K562 (cell line): ENCODE measurements around the gene NMUR1. TPM values are rescaled to one million over a fixed set of nuclear protein-coding genes. Genes with fewer than 3 reads are reported as not detected.

Source experiments
- BHLHE40 ChIP-seq: IDR thresholded peaks from 2 replicates; pipeline ENCODE4 v1.6.1; 2011; ENCODE audit warnings: low read length, improper control_type of control experiment
- GABPB2 ChIP-seq: fragments of 250-450 bp; sonication (Bioruptor Pico); conservative IDR thresholded peaks from 2 replicates; pipeline ENCODE4 v1.5.1; 2021; ENCODE audit warnings: mild to moderate bottlenecking
- HDAC1 ChIP-seq, 2 experiments: fragments of 450-650 bp; IDR thresholded peaks; 2 replicates each; pipeline ENCODE4 v1.6.1; 2016 to 2017; ENCODE audit warnings: inconsistent platforms in 1 of 2, mild to moderate bottlenecking in 1 of 2, moderate library complexity in 1 of 2
- HNRNPLL ChIP-seq: fragments of 200-400 bp; formaldehyde crosslinking; IDR thresholded peaks from 2 replicates; pipeline ENCODE4 v1.6.1; 2017; ENCODE audit warnings: low read length, low read depth, mild to moderate bottlenecking; ENCODE audit not compliant: poor library complexity, severe bottlenecking
- KLF1 ChIP-seq: fragments of 450-650 bp; IDR thresholded peaks from 2 replicates; pipeline ENCODE4 v1.6.1; 2016; ENCODE audit warnings: missing genetic modification characterization, missing compliant biosample characterization
- POLR2H ChIP-seq: IDR thresholded peaks from 2 replicates; pipeline ENCODE4 v1.6.1; 2016; ENCODE audit warnings: missing genetic modification characterization, low read depth, mild to moderate bottlenecking, control low read depth, missing compliant biosample characterization, moderate library complexity
- TCF3 ChIP-seq: sonication (generic); formaldehyde crosslinking; IDR thresholded peaks from 2 replicates; pipeline ENCODE4 v1.4.0; 2020; ENCODE audit warnings: mild to moderate bottlenecking, missing genetic modification reagents
- ZNF143 ChIP-seq: sonication (generic); formaldehyde crosslinking; IDR thresholded peaks from 2 replicates; pipeline ENCODE4 v1.9.0; 2022; ENCODE audit warnings: mild to moderate bottlenecking, missing genetic modification reagents
- polyA plus RNA-seq, 8 experiments: library from polyadenylated mRNA; depleted of rRNA in 4 of 8; stranded (reverse) in 5 of 8; unstranded in 3 of 8; fragments of >200 nt; fragmentation: Nextera tagmentation in 2 of 8; fragmentation: Illumina TruSeq in 1 of 8; extraction: Ambion mirVana in 2 of 8; extraction: Trizol in 1 of 8; gene quantifications; 2 replicates each; pipeline versions ENCODE4 v1.2.1 to v1.2.3, GENCODE V29; 2011 to 2014; ENCODE audit warnings: inconsistent platforms in 1 of 8, missing spikeins in 1 of 8
- total RNA-seq, 7 experiments: library from RNA; depleted of rRNA in 6 of 7; stranded (reverse); fragments of >200 nt in 6 of 7; fragmentation: Illumina TruSeq in 2 of 7; extraction: Trizol in 2 of 7; gene quantifications; 2 replicates each; pipeline versions ENCODE4 v1.2.1 to v1.2.3, GENCODE V29; 2011 to 2021; ENCODE audit warnings: low replicate concordance in 1 of 7
- TF ChIP-seq, protein P1 (sequence below): sonication (generic); formaldehyde crosslinking; IDR thresholded peaks from 2 replicates; pipeline ENCODE4 v1.8.1; 2023; ENCODE audit warnings: mild to moderate bottlenecking, missing genetic modification reagents, moderate library complexity
- TF ChIP-seq, protein P2 (sequence below): fragments of 450-650 bp; IDR thresholded peaks from 2 replicates; pipeline ENCODE4 v1.6.1; 2016; ENCODE audit warnings: mild to moderate bottlenecking, moderate library complexity
- TF ChIP-seq, protein P3 (sequence below): fragments of 200-400 bp; formaldehyde crosslinking; IDR thresholded peaks from 2 replicates; pipeline ENCODE4 v1.6.1; 2017; ENCODE audit warnings: mild to moderate bottlenecking, low read depth, low read length, moderate library complexity

Gene NMUR1
- total and polyA plus RNA-seq, 9 of the 15 experiments (the other 6 are each of a cell fraction or from before 2014, with no cell fraction given) = 0.01 to 0.27 (median 0.15) TPM

DNA sequence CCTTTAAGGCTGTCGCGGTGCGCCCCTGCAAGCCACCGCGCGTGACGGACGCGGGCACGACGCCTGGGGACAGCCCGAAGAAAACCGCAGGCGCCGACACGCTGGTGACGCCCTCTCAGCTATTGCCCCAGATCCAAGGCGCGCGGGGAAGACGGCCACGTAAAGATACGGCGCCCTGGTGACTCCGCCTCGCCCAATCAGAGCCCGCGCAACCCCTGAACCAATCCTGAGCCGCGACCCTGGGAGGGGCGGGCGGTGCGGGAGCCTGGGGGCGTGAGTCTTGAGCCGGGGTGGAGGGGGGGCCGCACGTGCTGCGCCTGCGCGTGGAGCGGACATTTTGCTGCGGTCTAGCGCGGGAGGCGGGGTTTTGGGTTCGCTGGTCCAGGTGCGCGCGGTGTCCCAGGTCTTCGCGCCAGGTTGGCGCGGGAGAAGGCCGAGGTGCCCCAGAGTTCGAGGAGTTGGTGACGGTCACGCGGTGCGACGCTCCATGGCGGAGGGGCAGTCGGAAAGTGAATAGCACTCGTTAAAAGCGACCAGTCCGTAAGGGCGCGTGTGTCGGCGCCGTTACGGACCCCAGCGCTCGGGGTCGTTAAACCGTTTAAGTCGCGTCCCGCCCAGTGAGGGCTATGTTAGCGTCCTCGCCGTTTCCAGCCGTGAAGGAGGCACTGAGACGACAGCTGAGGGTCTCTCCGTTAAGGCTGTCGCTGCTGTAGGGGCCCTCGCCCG is 15.9 kb downstream of the NMUR1 start (continued):
- TF ChIP-seq, protein P1, sequence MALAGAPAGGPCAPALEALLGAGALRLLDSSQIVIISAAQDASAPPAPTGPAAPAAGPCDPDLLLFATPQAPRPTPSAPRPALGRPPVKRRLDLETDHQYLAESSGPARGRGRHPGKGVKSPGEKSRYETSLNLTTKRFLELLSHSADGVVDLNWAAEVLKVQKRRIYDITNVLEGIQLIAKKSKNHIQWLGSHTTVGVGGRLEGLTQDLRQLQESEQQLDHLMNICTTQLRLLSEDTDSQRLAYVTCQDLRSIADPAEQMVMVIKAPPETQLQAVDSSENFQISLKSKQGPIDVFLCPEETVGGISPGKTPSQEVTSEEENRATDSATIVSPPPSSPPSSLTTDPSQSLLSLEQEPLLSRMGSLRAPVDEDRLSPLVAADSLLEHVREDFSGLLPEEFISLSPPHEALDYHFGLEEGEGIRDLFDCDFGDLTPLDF (CRISPR knock-in tag) = 0 out of 2 replicates have a peak, but pooled peaks have one; percentile 23
- TF ChIP-seq GABPB2 (CRISPR knock-in tag) = 0 out of 2 replicates have a peak, but pooled peaks have one; percentile 31
- TF ChIP-seq KLF1 (tag) = no peak
- peak; percentile 70 for TF ChIP-seq HNRNPLL
- TF ChIP-seq BHLHE40 = peak; percentile 91
- TF ChIP-seq ZNF143 (CRISPR knock-in tag) = peak; percentile 15; the same call in 1 of the 2 replicates
- TF ChIP-seq POLR2H (tag) = peak; percentile 42
- peak in 1 of 2 experiments; percentile 64; a peak in 2 of 4 replicates for TF ChIP-seq HDAC1 (IDR thresholded peaks at IDR 0.05)
- TF ChIP-seq, protein P2, sequence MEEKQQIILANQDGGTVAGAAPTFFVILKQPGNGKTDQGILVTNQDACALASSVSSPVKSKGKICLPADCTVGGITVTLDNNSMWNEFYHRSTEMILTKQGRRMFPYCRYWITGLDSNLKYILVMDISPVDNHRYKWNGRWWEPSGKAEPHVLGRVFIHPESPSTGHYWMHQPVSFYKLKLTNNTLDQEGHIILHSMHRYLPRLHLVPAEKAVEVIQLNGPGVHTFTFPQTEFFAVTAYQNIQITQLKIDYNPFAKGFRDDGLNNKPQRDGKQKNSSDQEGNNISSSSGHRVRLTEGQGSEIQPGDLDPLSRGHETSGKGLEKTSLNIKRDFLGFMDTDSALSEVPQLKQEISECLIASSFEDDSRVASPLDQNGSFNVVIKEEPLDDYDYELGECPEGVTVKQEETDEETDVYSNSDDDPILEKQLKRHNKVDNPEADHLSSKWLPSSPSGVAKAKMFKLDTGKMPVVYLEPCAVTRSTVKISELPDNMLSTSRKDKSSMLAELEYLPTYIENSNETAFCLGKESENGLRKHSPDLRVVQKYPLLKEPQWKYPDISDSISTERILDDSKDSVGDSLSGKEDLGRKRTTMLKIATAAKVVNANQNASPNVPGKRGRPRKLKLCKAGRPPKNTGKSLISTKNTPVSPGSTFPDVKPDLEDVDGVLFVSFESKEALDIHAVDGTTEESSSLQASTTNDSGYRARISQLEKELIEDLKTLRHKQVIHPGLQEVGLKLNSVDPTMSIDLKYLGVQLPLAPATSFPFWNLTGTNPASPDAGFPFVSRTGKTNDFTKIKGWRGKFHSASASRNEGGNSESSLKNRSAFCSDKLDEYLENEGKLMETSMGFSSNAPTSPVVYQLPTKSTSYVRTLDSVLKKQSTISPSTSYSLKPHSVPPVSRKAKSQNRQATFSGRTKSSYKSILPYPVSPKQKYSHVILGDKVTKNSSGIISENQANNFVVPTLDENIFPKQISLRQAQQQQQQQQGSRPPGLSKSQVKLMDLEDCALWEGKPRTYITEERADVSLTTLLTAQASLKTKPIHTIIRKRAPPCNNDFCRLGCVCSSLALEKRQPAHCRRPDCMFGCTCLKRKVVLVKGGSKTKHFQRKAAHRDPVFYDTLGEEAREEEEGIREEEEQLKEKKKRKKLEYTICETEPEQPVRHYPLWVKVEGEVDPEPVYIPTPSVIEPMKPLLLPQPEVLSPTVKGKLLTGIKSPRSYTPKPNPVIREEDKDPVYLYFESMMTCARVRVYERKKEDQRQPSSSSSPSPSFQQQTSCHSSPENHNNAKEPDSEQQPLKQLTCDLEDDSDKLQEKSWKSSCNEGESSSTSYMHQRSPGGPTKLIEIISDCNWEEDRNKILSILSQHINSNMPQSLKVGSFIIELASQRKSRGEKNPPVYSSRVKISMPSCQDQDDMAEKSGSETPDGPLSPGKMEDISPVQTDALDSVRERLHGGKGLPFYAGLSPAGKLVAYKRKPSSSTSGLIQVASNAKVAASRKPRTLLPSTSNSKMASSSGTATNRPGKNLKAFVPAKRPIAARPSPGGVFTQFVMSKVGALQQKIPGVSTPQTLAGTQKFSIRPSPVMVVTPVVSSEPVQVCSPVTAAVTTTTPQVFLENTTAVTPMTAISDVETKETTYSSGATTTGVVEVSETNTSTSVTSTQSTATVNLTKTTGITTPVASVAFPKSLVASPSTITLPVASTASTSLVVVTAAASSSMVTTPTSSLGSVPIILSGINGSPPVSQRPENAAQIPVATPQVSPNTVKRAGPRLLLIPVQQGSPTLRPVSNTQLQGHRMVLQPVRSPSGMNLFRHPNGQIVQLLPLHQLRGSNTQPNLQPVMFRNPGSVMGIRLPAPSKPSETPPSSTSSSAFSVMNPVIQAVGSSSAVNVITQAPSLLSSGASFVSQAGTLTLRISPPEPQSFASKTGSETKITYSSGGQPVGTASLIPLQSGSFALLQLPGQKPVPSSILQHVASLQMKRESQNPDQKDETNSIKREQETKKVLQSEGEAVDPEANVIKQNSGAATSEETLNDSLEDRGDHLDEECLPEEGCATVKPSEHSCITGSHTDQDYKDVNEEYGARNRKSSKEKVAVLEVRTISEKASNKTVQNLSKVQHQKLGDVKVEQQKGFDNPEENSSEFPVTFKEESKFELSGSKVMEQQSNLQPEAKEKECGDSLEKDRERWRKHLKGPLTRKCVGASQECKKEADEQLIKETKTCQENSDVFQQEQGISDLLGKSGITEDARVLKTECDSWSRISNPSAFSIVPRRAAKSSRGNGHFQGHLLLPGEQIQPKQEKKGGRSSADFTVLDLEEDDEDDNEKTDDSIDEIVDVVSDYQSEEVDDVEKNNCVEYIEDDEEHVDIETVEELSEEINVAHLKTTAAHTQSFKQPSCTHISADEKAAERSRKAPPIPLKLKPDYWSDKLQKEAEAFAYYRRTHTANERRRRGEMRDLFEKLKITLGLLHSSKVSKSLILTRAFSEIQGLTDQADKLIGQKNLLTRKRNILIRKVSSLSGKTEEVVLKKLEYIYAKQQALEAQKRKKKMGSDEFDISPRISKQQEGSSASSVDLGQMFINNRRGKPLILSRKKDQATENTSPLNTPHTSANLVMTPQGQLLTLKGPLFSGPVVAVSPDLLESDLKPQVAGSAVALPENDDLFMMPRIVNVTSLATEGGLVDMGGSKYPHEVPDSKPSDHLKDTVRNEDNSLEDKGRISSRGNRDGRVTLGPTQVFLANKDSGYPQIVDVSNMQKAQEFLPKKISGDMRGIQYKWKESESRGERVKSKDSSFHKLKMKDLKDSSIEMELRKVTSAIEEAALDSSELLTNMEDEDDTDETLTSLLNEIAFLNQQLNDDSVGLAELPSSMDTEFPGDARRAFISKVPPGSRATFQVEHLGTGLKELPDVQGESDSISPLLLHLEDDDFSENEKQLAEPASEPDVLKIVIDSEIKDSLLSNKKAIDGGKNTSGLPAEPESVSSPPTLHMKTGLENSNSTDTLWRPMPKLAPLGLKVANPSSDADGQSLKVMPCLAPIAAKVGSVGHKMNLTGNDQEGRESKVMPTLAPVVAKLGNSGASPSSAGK = peak; percentile 85
- no peak for TF ChIP-seq TCF3 (CRISPR knock-in tag)
- TF ChIP-seq, protein P3, sequence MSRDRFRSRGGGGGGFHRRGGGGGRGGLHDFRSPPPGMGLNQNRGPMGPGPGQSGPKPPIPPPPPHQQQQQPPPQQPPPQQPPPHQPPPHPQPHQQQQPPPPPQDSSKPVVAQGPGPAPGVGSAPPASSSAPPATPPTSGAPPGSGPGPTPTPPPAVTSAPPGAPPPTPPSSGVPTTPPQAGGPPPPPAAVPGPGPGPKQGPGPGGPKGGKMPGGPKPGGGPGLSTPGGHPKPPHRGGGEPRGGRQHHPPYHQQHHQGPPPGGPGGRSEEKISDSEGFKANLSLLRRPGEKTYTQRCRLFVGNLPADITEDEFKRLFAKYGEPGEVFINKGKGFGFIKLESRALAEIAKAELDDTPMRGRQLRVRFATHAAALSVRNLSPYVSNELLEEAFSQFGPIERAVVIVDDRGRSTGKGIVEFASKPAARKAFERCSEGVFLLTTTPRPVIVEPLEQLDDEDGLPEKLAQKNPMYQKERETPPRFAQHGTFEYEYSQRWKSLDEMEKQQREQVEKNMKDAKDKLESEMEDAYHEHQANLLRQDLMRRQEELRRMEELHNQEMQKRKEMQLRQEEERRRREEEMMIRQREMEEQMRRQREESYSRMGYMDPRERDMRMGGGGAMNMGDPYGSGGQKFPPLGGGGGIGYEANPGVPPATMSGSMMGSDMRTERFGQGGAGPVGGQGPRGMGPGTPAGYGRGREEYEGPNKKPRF = no peak
